Astrocyte (in vitro differentiated cells and primary cell): Measurements from ENCODE around the gene APOBEC2.

ENCODE experiments used
- EZH2 ChIP-seq: IDR thresholded peaks from 2 replicates; pipeline ENCODE4 v1.6.1; 2012; ENCODE audit warnings: mild to moderate bottlenecking, low read length, inconsistent platforms; ENCODE audit not compliant: insufficient read depth
- TF ChIP-seq, protein P1 (sequence below): IDR thresholded peaks from 2 replicates; pipeline ENCODE4 v1.5.1; 2011; ENCODE audit warnings: low read depth, mild to moderate bottlenecking, inconsistent platforms, low read length, moderate library complexity; ENCODE audit not compliant: insufficient read depth

- TF ChIP-seq, protein P1, sequence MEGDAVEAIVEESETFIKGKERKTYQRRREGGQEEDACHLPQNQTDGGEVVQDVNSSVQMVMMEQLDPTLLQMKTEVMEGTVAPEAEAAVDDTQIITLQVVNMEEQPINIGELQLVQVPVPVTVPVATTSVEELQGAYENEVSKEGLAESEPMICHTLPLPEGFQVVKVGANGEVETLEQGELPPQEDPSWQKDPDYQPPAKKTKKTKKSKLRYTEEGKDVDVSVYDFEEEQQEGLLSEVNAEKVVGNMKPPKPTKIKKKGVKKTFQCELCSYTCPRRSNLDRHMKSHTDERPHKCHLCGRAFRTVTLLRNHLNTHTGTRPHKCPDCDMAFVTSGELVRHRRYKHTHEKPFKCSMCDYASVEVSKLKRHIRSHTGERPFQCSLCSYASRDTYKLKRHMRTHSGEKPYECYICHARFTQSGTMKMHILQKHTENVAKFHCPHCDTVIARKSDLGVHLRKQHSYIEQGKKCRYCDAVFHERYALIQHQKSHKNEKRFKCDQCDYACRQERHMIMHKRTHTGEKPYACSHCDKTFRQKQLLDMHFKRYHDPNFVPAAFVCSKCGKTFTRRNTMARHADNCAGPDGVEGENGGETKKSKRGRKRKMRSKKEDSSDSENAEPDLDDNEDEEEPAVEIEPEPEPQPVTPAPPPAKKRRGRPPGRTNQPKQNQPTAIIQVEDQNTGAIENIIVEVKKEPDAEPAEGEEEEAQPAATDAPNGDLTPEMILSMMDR = no peak
- TF ChIP-seq EZH2 = no peak
Measured at GRCh38 chr6:41025966-41026530, 27.0 kb upstream of the APOBEC2 start.
